Stimulated activated CD8-positive, alpha-beta memory T cell treated with anti-CD3 and anti-CD28 coated beads, Interleukin-7, amount 100 ng/mL, for 1 hour (primary cell): ENCODE data around the gene TNFSF11.
"Not testable (repeated sequence)": the region's sequence is repeated elsewhere in the genome, so short reads cannot be mapped to it uniquely, and the experiment has no call there.

Source experiments
- DNase-seq, 2 donors: peaks; one replicate each; pipeline ENCODE4 v3.0.0-alpha.2; 2020; ENCODE audit warnings: low read depth in 2 of 2

TNFSF11 gene

DNA sequence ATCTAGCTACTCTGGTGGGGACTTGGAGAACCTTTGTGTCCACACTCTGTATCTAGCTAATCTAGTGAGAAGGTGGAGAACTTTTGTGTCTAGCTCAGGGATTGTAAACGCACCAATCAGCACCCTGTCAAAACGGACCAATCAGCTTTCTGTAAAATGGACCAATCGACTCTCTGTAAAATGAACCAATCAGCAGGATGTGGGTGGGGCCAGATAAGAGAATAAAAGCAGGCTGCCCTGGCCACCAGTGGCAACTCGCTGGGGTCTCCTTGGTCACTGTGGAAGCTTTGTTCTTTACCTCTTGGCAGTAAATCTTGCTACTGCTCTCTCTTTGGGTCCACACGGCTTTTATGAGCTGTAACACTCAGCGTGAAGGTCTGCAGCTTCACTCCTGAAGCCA is 13.6 kb upstream of the TNFSF11 start:
- DNase-seq = not testable (repeated sequence)

DNA sequence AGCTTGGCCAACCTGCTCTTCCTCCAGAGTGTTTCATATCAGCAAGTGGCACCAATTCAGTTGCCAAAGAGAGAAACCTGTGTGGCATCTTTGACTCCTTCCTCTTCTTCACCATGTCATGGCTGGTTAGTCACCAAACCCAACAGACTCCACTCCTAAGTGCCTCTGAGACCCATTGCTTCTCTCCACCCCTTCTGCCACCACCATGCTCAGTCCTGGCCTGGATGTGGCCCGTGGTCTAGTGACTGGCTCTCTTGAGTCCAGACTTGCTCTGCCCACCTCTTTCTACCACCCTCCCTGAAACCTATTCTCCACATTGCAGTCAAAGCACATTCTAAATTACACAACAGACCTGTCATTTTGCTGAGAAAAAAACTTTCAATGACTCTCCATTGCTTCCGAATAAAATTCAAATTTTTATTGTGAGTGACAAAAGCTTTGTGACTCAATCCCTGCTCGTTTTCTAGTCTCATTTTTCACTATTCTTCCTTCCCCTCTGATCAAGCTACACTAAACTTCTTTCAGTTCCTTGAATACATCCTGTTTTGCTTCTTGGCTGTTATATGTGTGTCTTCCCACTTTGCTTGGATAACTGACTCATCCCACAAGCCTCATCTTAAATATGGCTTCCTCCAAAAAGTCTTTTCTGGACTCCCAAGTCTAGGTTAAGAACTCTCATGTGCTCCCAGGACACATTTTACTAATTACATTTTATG is 12.0 kb upstream of the TNFSF11 start:
- DNase-seq = no peak

DNA sequence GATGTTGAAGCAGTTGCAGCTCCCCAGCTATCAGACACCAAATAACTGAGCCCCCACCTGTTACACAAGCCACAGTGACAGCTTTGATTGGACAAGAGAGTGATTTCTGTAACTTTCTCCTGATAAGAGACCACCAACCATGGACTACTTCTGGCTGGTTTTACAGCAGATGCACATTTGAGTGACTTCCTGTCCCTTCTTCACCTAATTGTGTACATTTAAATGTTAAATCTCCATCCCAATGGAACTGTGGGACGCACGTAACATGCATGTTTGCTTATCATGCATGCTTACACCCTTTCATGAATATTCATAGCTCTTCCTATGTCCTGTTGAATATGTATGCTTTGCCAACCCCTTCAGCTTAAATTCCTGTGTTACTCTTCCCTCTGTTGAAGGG is 6.0 kb upstream of the TNFSF11 start:
- no peak for DNase-seq

DNA sequence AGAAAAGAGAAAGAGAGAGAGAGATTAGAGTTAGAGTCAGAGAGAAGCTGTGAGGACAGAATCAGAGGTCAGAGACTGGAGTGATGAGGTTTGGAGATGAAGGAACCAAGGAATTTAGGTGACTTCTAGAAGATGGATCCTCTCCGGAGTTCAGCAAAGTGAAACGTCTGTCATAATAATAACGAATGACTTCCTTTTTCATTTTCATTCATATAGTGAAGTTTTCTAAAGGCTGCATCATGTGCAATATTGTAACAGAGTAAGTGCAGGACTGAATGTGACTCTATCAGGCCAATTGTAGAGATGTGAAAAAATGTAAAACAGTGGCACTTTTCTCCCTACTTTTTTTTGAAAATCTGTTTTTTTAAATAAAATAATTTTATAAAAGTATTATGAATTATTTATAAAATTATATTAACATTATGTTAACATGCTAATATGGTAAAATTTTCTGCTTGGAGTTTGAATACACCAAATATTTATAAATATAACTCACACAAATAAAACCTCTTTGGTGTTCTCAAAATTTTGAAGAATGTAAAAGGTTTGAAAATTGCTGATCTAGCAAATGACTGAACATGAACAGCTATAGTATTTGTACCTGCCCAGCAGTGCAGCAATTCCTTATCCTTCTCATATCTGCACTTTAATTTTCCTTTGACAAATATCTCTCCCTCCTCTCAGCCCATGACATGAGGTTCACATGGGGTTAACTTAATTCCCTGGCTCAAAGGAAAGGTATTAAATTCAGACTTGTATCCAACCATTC is 4.2 kb upstream of the TNFSF11 start:
- DNase-seq = no peak

DNA sequence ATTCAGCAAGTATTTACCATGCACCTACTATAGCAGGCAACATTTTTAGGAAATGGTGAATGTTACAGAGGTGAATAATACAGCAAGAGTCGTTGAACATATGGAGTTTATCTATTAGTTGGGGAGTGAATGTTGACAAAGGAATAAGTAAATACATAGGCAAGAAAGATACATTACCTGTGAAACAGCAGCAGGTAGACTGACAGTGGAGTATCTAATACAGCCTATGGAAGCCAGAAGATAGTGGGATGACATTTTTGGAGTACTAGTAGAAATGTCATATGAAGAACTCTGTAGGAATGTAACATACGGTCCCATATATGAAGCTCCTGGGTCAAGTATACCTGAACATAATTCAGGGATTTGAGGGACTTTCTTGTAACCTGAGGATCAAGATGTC is 2.1 kb upstream of the TNFSF11 start:
- DNase-seq = no peak

DNA sequence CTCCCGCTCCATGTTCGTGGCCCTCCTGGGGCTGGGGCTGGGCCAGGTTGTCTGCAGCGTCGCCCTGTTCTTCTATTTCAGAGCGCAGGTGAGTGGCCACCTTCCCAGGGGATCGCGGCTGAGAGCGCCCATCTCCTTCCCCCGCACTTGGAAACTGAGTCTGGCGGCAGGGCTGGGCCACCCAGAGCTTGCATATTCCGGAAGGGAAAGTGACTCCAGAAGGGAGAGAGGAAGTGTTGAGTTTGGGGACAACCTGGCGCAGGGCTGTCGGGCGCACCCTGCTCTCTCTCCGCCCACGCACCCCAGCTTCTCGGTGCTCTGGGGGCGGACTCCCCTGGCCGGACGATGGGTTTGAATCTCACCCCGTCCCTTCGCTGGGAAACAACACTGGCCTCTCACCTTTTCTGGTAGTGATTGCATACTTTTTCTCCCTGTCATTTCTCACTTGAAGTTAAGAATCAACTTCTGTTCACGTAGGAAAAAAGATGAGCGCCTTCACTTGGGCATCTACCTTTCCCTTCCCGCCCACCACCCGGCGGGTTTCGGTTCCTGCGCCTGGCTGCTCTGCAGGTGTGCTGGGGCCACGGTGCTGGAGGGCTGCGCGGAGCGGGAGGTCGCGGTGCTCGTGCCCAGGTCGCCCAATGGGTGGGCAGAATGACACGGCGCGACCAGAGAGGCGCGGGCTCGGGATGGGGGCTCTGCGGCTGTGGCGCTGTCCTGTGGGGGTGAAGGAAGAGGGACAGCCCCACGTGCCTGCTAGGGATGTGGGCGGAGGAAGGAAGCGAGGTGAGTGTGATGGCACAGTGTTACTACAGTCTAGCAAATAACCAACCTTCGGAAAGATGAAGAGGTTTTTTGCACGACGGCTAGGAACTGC is 721 bp downstream of the TNFSF11 start:
- DNase-seq = peak in 1 of 2 donors; percentile 9

DNA sequence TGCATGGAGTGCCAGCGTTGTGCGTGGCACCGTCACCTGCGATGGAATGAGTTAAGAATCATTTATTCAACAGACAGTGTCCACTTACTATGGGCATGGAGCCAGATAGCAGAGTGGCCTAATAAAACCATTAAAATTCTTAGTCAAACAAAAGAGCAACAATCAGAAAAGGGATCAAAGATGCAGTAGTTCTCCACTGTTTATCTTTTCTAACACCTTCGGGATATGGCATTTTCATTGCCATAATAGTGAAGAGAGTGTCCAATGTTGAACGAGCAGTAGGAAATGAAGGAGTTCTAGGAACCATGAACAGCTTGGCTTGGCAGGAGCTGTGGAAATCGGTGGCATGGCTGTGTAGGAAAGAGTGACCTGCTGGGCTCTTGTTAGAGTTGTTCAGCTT is 2.0 kb downstream of the TNFSF11 start:
- no peak for DNase-seq

DNA sequence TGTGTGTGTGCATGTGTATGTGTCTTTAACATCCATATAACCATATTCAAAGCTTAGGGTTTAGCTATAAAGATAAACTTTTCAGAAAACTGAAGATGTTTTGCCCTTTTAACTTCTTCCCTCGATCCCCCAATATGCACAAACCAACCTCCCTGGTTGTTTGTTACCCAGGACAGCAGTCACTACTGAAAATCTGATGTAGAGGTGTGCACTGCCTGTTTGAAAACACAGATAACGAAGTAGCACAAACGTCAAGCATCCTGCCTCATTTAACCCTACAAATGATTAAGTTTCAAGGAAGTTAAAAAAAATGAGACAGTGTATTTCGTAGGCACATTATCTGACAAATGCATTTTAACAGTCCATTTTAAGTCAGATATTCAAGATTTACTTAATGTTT is 3.6 kb downstream of the TNFSF11 start:
- DNase-seq = no peak

DNA sequence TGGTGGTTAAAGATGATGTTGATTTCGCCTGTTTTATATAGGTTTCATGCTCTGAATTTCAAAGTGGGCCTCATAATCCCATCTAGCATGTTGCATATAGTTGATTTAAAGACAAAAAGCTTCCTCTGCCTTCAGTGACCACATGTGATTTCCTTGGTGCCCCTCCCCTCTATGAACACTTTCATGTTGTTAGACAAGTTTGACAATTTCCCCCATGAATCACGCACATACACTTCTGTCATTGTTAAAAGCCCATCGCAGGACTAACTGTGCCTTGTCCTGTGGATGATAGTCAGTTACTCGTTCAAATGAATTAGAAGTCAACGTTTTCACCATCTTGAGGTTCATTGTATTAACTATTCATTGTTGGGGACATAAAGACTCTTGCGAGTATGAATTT is 6.7 kb downstream of the TNFSF11 start:
- DNase-seq = no peak

DNA sequence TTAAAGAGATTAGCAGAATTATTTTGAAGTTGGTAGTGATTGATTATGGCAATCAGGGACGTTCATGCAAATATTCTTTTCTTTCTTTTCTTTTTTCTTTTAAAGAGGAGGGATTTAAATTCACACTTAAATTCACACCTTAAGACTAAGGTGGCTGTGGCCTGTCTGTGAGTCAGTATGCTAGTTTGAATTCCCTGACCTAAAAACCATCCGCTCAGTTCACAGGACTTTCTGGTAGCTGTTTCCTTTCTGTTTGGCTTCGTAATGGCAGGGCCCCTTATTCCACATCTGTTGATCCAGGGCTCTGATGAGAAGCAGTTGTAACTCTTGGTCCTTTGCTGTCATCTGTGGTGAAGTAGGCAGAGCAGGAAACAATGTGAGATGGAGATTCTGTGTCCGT is 7.5 kb downstream of the TNFSF11 start:
- no peak for DNase-seq

DNA sequence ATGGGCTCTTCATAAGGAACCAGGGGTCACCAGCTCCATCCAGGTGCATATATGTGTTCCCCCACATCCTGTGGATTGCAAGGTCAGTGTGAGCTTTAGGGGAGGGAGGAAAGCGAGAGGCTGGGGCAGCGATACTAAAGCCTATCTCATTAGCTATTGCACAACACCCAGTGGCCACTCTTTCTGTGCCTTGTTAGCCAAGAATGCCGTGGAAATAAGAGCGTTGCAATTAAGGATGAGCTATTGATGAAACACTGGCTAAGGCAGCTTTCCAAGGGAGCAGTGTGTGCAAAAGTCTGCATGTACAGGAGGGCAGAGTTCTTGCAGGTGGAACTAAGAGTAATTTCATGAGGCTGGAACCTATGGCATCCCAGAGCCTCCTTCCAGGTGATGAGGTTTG is 17.6 kb downstream of the TNFSF11 start:
- DNase-seq = no peak

DNA sequence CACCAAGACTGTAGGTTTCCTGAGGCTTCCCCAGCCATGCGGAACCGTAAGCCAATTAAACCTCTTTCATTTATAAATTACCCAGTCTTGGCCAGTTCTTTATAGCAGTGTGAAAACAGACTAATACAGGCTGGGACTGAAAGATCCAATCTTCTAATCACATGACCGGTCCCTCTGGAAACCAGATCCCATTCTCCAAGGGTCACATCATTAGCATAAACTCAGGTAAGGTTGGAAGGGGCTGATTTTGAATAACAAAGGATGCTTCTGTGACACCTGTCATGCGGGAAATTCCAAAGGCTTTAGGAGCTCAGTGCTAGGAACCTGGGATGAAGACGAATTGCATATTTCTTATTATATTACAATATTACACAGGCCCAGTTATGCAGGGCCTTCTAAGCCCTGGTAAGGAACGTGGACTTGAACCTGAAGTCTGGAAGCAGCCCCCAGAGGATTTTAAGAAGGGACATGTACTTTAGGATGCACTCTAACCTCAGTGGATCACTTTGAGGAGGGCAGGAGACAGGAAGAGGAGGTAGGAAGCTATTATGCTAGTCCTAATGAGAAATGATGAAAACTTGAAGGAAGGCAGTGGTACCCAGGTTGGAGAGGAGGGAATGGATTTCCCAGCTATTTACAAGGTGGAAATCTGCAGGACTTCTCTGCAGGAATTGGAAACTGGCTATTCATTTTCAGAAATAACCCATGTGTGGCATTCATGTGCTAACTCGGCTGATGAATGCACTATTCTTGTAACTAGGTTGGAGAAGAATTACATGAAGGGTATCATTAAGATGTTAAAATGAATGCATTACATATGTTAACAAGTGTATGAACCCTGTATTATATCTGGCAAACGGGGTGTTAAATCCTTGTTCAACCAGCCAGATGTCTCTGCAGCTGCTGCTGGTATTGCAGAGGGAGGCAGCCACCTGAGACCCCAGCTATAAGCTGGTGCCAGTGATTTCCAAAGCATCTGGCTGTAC is 19.3 kb downstream of the TNFSF11 start:
- DNase-seq = no peak

DNA sequence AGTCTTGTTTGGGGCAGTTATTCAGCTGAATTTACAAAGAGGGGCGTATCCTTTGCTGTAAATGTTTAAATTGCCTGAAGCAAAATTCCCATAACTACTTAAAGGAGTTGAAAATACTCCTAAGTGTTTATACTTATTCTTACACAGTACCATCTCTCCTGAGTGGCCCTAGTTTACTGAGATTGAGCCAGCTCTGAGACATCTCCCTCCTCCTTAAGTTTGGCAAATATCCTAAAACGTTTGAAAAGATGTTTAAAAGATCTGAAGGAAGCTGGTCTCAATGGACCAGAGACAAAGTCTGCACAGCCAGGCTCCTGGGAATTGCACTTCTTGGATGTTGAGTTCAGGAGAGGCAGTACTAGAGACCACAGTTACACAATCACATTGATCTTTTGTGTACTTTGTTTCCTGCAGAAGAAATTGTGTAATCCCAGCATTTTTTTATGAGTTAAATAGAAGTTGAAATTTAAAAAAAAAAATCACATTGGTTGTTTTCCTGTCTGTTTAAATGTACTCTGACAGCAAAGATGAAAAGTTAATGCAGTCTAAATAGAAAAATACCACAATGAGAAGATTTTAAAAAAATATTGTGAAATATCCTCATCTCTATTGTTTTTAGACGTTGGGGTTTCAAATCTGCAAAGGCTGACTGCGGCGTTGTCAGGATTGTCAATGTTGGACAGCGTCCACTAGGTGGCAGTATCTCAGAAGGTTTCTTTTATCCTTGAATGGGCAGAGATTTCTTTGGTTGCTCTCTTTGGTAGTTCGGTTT is 20.7 kb downstream of the TNFSF11 start:
- DNase-seq = peak; percentile 10 to 17

DNA sequence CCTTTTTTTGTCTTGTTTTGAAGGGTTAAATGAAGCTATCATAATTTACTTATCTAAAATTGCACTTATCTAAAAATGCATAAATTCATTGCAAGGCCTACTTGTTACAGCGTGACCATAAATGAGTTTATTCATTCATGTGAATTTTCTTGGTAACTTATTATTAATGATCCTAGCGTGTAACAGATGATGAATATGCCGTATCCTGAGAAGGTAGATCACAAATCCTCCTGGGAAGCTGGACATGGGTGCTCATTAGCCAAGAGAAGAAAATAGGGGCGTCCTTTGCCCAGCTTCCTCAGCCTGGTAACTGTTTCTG is 21.3 kb downstream of the TNFSF11 start:
- DNase-seq = no peak

DNA sequence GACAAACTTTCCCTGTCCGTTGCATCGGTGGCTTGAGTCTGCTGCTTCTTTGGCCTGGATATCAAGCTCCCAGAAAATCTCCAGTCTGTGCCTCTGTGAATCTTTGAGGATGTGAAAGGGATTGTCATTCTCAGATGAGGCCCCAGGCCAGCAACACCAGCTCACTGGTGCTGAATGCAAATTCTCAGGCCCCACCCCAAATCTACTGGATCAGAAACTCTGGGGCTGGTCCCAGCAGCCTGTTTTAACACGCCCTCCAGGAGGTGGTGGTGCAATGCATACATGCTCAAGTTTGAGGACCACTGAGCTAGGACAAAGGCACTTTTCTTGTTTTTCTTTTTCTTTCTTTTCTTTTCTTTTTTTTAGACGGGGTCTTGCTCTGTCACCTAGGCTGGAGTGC is 23.6 kb downstream of the TNFSF11 start:
- no peak for DNase-seq

DNA sequence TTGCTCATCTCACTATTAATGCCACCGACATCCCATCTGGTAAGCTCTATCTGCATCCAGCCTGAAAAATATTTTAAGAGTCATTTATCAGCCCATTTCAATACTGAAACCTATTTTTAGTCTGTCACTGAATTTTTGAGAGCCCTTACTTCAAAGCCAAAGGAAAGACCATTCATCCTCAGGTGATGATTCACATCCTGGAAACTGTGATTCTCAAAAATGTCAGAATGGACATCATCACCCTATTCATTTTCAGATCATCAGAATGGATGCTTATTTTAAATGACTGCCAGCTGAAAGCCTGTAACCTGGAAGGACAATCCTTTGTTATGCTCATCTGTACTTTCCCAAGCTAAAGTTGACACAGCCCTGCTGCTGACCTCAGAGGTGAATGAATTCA is 27.0 kb downstream of the TNFSF11 start:
- no peak for DNase-seq

DNA sequence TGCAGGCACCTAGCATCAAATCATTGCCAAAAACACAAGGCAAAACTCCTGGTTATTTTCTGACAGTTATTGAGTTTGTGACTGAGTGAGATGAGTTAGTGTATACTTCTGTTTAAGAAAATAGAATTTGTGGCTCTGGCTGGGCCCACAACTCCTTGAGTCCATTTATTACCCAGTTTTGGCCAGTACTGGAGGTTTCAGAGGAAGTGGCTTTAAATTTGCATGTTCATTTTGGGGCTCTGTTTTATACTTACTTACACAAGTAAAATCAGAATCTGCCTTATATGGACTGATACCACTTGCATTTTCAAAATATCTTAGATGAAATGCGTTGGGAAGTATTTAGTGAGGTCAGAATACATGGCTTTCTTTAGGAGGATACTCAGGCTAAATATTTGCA is 29.0 kb downstream of the TNFSF11 start:
- no peak for DNase-seq

DNA sequence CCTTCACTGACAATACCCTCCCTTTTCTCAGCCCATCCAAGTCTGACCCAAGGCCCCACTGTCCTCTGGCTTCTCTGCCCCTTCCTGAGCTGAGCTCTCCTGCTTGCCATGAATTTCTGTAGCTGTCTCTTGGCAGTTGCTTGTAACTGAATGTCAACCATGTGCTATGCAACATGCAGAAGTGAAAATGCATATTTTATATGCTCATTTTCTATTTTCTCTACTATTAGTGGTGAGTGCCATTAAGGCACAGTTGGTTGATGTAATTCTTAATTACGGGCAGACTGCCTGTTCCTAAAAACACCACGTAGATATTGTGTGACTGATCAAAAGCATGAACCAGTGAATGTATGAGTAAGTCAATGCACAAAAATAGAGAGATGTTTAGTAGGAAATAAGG is 29.6 kb downstream of the TNFSF11 start:
- DNase-seq = no peak

DNA sequence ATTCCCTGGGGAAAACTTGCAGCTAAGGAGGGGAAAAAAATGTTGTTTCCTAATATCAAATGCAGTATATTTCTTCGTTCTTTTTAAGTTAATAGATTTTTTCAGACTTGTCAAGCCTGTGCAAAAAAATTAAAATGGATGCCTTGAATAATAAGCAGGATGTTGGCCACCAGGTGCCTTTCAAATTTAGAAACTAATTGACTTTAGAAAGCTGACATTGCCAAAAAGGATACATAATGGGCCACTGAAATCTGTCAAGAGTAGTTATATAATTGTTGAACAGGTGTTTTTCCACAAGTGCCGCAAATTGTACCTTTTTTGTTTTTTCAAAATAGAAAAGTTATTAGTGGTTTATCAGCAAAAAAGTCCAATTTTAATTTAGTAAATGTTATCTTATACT is 33.6 kb downstream of the TNFSF11 start:
- DNase-seq = no peak

DNA sequence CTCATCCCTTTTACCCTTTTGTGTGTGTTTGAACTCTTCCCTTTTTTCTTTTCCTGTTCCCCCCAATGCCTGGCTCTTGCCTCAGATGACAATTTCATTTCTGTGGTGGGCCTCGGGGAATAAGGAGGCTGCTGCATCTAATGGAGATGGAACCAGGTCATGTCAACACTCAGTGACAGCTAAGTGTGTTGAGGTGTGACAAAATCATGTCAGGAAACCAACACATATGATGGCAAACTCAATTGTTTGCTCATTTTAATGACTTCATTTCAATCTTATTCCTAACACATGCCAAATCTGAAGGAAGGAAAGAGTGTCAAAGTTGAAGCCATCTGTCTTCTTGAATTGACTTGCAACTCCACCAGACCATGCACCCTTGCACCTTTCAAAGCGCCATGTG is 36.7 kb downstream of the TNFSF11 start:
- DNase-seq = no peak
